ENCODE measurements around the gene HS3ST6.

The HS3ST6 gene

DNA sequence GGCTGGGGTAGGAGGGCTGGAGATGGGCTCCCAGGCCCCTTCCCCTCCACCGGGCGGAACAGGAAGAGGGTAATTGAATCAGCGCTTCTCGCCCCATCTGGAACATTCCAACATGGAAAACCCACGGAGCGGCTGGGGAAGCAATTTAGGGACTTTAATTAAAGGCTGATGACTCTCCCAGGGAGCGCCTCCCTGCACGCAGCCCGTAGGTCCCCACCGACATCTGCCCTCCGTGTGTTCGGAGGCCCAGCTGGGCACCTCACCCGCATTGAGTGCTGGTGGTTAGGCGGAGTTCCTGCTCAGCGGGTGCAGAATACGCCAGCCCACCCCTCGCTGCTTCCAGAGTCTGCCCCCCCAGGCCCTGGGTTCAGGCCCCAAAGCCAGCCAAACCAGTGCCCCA lies 10.0 kb downstream of the HS3ST6 start:
- no peak for DNase-seq (ENCODE audit: extremely low read depth, low read depth)

DNA sequence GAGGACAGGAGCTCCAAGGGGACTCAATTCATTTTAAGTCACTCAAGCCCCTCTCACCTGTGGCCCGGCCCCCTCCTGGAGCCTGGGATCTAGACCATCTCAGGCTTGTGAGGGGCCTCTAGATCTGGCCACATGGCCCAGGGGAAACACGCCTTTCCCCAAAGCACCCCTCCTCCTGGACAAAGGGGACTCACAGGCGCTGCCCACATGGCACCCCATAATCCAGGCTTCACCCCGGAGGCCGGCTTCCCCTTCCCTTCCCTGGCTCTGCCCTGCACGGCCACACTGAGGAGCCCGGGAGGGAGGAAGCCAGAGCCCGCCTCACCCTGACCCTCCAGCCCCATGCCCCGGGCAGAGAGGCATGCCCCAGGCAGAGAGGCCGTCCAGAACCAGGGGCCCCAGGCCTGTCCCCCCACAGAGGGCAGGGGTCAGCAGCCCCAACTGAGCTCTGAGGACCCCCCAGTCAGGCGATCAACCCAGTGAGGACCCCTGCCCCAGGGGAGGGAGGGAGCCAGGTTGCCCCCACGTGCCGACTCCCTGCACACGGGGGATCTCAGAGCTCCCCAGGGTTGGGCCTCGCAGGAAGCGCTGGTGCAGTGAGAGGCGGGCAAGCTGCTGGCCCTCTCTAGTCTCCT lies 10.9 kb downstream of the HS3ST6 start:
- TF ChIP-seq, protein P1, sequence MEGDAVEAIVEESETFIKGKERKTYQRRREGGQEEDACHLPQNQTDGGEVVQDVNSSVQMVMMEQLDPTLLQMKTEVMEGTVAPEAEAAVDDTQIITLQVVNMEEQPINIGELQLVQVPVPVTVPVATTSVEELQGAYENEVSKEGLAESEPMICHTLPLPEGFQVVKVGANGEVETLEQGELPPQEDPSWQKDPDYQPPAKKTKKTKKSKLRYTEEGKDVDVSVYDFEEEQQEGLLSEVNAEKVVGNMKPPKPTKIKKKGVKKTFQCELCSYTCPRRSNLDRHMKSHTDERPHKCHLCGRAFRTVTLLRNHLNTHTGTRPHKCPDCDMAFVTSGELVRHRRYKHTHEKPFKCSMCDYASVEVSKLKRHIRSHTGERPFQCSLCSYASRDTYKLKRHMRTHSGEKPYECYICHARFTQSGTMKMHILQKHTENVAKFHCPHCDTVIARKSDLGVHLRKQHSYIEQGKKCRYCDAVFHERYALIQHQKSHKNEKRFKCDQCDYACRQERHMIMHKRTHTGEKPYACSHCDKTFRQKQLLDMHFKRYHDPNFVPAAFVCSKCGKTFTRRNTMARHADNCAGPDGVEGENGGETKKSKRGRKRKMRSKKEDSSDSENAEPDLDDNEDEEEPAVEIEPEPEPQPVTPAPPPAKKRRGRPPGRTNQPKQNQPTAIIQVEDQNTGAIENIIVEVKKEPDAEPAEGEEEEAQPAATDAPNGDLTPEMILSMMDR (IDR thresholded peaks at IDR 0.05; ENCODE audit: low read depth, low read length), result no peak
- DNase-seq (ENCODE audit: extremely low read depth, low read depth), result no peak

More for the DNA sequence above, 10.0 kb downstream of the HS3ST6 start:
- TF ChIP-seq, protein P1 (IDR thresholded peaks at IDR 0.05; ENCODE audit: low read depth, low read length), result no peak

DNA sequence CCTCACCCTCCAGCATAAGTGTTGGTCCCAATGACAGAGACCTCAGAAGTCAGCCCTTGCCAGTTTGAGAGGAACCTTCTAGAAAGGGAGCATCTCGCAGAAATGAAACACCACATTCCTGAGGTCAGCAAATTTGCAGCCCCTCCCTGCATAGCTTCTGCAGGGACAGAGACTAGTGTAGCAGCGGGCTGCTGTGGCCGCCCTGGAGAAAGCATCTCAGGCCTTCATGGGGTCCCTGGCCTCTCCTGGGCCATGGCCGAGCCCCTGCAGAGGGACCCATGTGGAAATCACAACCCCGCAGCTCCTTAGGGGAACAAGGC lies 11.4 kb downstream of the HS3ST6 start:
- TF ChIP-seq, protein P1 (IDR thresholded peaks at IDR 0.05; ENCODE audit: low read depth, low read length), result no peak
- no peak for DNase-seq (ENCODE audit: extremely low read depth, low read depth)

DNA sequence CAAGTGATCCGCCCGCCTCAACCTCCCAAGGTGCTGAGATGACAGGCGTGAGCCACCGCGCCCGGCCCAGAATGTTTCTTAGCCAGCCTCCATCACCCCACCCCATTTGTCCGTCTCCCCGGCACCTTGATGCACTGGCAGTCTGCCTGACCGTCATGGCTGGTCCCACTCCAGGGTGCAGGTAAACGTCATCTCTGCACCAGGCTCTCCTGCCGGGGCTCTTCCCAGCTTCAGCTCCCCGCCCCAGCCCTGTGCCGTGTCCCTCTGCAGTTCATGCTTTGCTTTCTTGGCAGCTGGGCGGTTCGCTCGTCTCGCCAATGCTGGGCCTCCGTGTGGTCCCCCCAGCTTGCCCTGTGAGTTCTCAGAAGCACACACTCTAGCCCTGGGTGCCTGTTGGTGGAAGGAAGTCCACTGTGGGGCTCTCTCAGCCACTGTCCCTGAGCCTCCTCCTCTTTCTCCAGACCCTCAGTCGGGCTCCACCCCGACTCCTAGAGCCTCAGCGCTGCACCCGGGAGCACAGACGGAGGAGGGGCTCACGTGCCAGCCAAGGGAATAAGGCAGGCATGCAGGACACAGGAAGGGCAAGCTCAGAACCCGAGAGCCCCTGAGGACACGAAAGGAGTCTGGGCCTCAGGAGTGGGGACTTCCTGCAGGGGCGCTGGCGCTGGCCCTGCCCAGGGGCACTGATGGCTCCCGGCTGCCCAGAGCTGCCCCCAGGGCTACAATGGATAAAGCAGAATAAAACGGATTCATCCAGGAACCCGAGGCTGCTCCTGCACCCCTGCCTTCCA lies 12.0 kb downstream of the HS3ST6 start:
- TF ChIP-seq, protein P1 (IDR thresholded peaks at IDR 0.05; ENCODE audit: low read depth, low read length), result no peak
- DNase-seq (ENCODE audit: extremely low read depth, low read depth), result no peak

DNA sequence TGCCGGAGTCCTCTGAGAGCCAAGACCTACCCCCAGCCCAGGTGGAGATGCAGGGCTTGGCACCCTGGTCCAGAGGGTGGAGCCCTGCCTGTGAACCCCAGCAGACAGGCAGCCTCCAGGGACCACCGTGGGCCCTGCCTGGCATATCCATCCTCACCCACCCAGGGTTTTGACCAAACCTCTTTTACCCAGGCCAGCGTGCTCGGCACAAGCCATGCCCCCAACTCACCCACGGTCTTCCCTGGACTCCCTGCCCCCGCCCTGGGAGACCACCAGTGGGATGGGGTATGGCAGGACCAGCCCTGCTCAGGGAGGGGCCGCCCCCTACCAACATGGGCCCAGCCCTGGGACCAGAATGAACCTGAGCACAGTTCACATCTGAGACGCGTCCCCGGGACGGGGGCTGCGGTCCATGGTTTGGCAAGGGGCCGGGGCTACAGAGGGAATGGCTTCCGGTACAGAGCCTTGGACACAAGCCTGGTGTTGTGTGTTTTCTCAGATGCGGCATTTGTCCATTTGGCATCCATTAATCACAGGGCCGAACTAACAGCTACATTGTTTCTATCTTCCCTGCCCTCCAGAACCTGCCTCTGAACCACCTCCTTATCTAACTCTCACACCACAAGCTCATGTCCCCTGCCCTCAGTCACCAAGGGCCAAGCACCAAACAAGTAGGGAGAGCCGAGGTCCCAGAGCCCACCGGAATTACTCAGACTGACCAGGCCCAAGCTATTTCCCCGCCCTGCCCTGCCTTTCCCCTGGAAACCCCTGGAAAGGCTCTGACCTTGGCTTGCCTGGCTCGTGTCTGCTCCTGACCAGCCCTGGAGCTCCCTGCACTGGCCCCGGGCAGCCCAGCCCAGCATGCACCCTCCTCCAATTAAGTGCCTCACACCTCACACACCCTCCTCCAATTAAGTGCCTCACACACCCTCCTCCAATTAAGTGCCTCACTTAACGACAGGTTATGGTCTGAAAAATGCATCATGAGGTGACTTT lies 14.1 kb downstream of the HS3ST6 start:
- TF ChIP-seq, protein P1 (IDR thresholded peaks at IDR 0.05; ENCODE audit: low read depth, low read length), result no peak
- DNase-seq (ENCODE audit: extremely low read depth, low read depth), result no peak

DNA sequence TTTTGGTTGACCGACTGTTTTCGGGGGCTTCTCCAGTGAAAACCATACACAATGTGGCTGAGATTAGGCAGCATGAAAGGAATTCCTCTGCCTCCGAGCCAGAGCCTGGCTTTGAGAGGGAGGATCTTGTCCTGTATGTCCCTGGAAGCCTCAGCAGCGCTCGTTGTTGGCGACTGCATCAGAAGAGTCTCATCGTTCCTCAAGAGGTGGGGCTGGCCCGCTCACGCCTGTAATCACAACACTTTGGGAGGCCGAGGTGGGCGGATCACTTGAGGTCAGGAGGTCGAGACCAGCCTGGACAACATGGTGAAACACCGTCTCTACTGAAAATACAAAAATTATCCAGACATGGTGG lies 15.0 kb downstream of the HS3ST6 start:
- DNase-seq (ENCODE audit: extremely low read depth, low read depth), result no peak
- TF ChIP-seq, protein P1 (IDR thresholded peaks at IDR 0.05; ENCODE audit: low read depth, low read length), result no peak
